Keratinocyte (primary cell): ENCODE data around the gene SRRM5.

ENCODE experiments used
- EZH2 ChIP-seq: IDR thresholded peaks from one replicate; pipeline ENCODE4 v1.6.1; 2012; ENCODE audit warnings: inconsistent platforms, mild to moderate bottlenecking, low read length, moderate library complexity
- TF ChIP-seq, protein P1 (sequence below), 3 experiments: IDR thresholded peaks in 1 of 3; conservative IDR thresholded peaks in 1 of 3; optimal IDR thresholded peaks in 1 of 3; 2 replicates in 2 of 3; 3 replicates in 1 of 3; pipeline versions ENCODE3 to v1.5.1; 2011; ENCODE audit warnings: low read length in 3 of 3, mild to moderate bottlenecking in 3 of 3, moderate library complexity in 2 of 3, control low read depth in 1 of 3, inconsistent platforms in 1 of 3; ENCODE audit not compliant: insufficient read depth in 2 of 3; ENCODE audit errors: extremely low read depth in 1 of 3

DNA sequence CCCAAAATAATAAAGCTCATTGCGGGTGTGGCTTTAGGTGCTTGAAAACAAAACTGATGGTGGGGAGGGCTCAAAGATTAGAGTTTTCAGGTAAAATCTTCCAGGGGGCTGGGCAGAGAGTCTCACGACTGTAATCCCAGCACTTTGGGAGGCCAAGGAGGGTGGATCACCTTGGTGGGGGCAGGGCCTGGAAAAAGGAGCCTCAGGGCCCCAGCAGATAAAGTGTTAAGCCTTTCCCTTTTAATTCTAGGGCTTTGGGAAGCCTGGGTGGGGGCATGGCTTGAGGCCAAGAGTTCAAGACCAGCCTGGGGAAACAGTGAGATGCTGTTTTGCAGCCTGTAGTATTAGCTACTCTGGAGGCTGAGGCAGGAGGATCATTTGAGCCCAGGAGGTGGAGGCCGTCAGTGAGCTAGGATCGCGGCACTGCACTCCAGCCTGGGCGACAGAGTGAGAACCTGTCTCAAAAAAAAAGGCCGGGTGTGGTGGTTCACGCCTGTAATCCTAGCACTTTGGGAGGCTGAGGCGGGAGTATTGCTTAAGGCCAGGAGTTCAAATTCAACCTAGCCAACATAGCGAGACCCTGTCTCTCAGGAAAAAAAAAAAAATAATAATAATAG is 17.7 kb upstream of the SRRM5 start:
- TF ChIP-seq, protein P1, sequence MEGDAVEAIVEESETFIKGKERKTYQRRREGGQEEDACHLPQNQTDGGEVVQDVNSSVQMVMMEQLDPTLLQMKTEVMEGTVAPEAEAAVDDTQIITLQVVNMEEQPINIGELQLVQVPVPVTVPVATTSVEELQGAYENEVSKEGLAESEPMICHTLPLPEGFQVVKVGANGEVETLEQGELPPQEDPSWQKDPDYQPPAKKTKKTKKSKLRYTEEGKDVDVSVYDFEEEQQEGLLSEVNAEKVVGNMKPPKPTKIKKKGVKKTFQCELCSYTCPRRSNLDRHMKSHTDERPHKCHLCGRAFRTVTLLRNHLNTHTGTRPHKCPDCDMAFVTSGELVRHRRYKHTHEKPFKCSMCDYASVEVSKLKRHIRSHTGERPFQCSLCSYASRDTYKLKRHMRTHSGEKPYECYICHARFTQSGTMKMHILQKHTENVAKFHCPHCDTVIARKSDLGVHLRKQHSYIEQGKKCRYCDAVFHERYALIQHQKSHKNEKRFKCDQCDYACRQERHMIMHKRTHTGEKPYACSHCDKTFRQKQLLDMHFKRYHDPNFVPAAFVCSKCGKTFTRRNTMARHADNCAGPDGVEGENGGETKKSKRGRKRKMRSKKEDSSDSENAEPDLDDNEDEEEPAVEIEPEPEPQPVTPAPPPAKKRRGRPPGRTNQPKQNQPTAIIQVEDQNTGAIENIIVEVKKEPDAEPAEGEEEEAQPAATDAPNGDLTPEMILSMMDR (optimal IDR thresholded peaks at IDR 0.05 in 1 of 3, IDR thresholded peaks at IDR 0.05 in 1 of 3, conservative IDR thresholded peaks at IDR 0.05 in 1 of 3; ENCODE audit: extremely low read depth in 1 of 3, insufficient read depth in 2 of 3, low read length in 3 of 3), result no peak
- TF ChIP-seq EZH2, result no peak
